Measurements from ENCODE around the gene YTHDC2. TPM values are rescaled to one million over a fixed set of nuclear protein-coding genes. Genes with fewer than 3 reads are reported as not detected.
A peak's percentile ranks its signal among the peaks of the same experiment; 100 is the strongest.

YTHDC2 gene
- total RNA-seq: 19.0 to 25.6 TPM (median 20.1 TPM) in 3 replicates
- long read RNA-seq, full-length matches to known transcripts: 11 of 30 reads
- long read RNA-seq, partial matches to known transcripts: 5 of 30 reads
- long read RNA-seq, other reads (novel, unspliced or antisense): 14 of 30 reads

DNA sequence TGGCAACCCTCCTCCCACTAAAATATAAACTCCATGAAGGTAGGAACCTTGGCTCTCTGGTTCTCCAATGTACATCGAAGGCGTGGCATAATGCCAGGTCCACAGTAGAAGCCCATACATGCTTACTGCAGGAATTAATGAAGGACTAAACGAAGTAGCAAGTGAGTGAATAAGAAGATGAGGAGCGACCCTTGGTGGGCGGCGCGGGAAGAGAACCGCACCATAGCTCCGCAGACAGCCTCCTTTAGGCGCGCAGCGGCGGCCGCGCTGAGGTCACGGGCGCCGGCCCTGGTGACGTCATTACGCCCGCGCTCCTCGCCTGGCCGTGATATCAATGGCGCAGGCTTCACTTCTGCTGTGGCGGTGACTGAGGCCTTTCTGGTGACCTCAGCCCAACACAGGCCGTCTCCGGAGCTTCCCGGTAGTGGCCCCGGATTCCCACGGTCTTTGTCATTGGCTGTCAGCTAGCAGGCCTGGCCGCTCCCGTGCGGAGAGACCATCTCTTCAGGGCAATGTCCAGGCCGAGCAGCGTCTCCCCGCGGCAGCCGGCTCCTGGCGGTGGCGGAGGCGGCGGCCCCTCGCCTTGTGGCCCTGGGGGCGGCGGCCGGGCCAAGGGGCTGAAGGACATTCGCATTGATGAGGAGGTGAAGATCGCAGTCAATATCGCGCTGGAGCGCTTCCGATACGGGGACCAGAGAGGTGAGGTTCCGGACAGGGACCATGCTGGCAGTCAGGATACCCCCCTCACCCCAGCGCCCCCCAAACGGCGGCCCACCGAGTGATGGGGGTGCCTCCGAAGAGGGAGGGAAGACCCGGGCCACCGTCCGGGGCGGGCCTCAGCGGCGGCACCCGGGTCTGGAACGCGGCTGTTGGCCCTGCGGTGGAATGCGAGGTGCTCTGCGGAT is at the start of gene YTHDC2:
Gene YTHDC2 (plus strand): TSS at position 311 of the 905 bp plus-strand sequence. CDS start 202 bp downstream, at position 513.
- TF ChIP-seq, protein P1, sequence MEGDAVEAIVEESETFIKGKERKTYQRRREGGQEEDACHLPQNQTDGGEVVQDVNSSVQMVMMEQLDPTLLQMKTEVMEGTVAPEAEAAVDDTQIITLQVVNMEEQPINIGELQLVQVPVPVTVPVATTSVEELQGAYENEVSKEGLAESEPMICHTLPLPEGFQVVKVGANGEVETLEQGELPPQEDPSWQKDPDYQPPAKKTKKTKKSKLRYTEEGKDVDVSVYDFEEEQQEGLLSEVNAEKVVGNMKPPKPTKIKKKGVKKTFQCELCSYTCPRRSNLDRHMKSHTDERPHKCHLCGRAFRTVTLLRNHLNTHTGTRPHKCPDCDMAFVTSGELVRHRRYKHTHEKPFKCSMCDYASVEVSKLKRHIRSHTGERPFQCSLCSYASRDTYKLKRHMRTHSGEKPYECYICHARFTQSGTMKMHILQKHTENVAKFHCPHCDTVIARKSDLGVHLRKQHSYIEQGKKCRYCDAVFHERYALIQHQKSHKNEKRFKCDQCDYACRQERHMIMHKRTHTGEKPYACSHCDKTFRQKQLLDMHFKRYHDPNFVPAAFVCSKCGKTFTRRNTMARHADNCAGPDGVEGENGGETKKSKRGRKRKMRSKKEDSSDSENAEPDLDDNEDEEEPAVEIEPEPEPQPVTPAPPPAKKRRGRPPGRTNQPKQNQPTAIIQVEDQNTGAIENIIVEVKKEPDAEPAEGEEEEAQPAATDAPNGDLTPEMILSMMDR (IDR thresholded peaks at IDR 0.05): peak; percentile 73

GRCh38 chr5:113474100-113474728 is 39.3 kb upstream of the YTHDC2 start:
- Mint-ChIP-seq H3K36me3 (ENCODE audit: low read depth) (peaks cover 10% of the 10 kb centered on the region), H3K9me3 (ENCODE audit: low read depth) (peaks cover 13% of the 10 kb centered on the region), H3K27ac (ENCODE audit: unreplicated experiment) (no peak overlapping the region), H3K4me3 (ENCODE audit: unreplicated experiment) (no peak overlapping the region), H3K27me3 (ENCODE audit: low read depth) (no peaks in the 10 kb centered on the region), H3K4me1 (ENCODE audit: low read depth) (no peaks in the 10 kb centered on the region)
- no peak for DNase-seq (ENCODE audit: low spot score)
- TF ChIP-seq, protein P1 (IDR thresholded peaks at IDR 0.05): no peak

More for the DNA sequence above, at the start of gene YTHDC2:
- H3K9me3 Mint-ChIP-seq (ENCODE audit: low read depth): no peaks in the 10 kb centered on the region
- peak within 1 kb of the TSS; percentile 93 for H3K27ac Mint-ChIP-seq (ENCODE audit: unreplicated experiment)
- H3K27me3 Mint-ChIP-seq (ENCODE audit: low read depth): no peaks in the 10 kb centered on the region
- peaks cover 4% of the 10 kb centered on the region for H3K36me3 Mint-ChIP-seq (ENCODE audit: low read depth)
- peak within 1 kb of the TSS; percentile 83 for H3K4me3 Mint-ChIP-seq (ENCODE audit: unreplicated experiment)
- peak; percentile 92 for DNase-seq (ENCODE audit: low spot score)
- peaks cover 41% of the 10 kb centered on the region for H3K4me1 Mint-ChIP-seq (ENCODE audit: low read depth)

GRCh38 chr5:113478691-113479090 is 34.8 kb upstream of the YTHDC2 start:
- TF ChIP-seq, protein P1 (IDR thresholded peaks at IDR 0.05): no peak
- H3K4me3 Mint-ChIP-seq (ENCODE audit: unreplicated experiment): no peak overlapping the region

DNA sequence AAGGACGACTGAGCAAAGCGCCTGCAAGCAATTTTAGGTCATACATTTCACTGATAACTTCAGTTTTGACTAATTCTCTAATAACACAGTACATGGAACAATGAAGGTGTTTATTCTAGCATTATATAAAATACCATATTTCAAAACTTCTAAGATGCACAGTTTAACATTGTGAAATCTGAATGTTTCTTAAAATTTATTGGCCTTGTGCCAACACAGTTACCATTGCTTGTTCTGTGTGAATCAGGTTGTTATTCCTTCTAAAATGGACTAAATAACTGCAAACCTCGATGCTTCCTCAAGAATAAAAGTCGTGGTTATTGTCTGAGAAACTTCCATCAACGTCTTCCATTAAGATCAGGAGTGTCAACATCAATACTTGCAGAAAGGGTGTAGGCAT is 33.3 kb upstream of the YTHDC2 start:
- no peaks in the 10 kb centered on the region for H3K27me3 Mint-ChIP-seq (ENCODE audit: low read depth)
- no peaks in the 10 kb centered on the region for H3K4me1 Mint-ChIP-seq (ENCODE audit: low read depth)
- peaks cover 7% of the 10 kb centered on the region for H3K36me3 Mint-ChIP-seq (ENCODE audit: low read depth)
- H3K9me3 Mint-ChIP-seq (ENCODE audit: low read depth): peaks cover 2% of the 10 kb centered on the region
- H3K27ac Mint-ChIP-seq (ENCODE audit: unreplicated experiment): no peak overlapping the region
- TF ChIP-seq, protein P1 (IDR thresholded peaks at IDR 0.05): no peak
- H3K4me3 Mint-ChIP-seq (ENCODE audit: unreplicated experiment): no peak overlapping the region
- DNase-seq (ENCODE audit: low spot score): no peak

More at GRCh38 chr5:113478691-113479090, 34.8 kb upstream of the YTHDC2 start:
- DNase-seq (ENCODE audit: low spot score): no peak
- Mint-ChIP-seq H3K27me3 (ENCODE audit: low read depth) (no peaks in the 10 kb centered on the region), H3K27ac (ENCODE audit: unreplicated experiment) (no peak overlapping the region), H3K4me1 (ENCODE audit: low read depth) (no peaks in the 10 kb centered on the region), H3K36me3 (ENCODE audit: low read depth) (peaks cover 7% of the 10 kb centered on the region), H3K9me3 (ENCODE audit: low read depth) (peaks cover 2% of the 10 kb centered on the region)

- peak overlapping the region; percentile 79 for H3K27ac Mint-ChIP-seq (ENCODE audit: unreplicated experiment)
- H3K4me1 Mint-ChIP-seq (ENCODE audit: low read depth): peaks cover 32% of the 10 kb centered on the region
- peaks cover 15% of the 10 kb centered on the region for H3K9me3 Mint-ChIP-seq (ENCODE audit: low read depth)
- DNase-seq (ENCODE audit: low spot score): peak; percentile 59
- TF ChIP-seq, protein P1 (IDR thresholded peaks at IDR 0.05): no peak
- peaks cover 8% of the 10 kb centered on the region for H3K36me3 Mint-ChIP-seq (ENCODE audit: low read depth)
- H3K4me3 Mint-ChIP-seq (ENCODE audit: unreplicated experiment): peak overlapping the region; percentile 91
- no peaks in the 10 kb centered on the region for H3K27me3 Mint-ChIP-seq (ENCODE audit: low read depth)
These were observed 26.1 kb upstream of the YTHDC2 start for GRCh38 chr5:113487416-113487780.
